ENCODE measurements around the gene DPP6. TPM values are rescaled to one million over a fixed set of nuclear protein-coding genes. Genes with fewer than 3 reads are reported as not detected.

Gene DPP6
- total RNA-seq, 2 experiments from 2014 or later = not detected

DNA sequence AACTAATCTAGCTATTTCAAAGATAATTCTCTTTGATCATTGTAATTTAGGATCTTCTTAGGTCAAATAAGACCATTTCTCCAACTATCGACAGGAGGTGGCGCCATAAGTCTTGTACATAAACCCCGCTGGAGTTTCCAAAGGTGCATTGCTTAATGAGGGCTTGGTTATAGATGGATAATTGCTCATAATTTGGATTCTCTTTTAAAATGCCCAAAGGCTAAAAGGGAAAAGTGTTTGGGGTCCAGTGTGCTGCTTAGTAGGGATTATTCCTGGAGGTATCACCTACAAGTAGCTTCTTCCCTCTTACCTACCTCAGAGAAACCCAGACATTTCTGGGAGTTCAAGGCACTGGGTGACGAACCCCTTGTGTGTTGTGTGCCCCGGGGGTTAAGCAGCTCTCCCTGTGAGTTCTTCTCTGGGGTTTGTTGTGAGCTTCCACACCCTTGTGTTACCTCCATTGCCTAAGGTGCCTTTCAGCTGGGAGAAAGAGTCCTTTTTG is 875.5 kb downstream of the DPP6 start:
- DNase-seq (ENCODE audit: low spot score) = peak; percentile 91
- peak overlapping the region; percentile 76 for H3K4me3 ChIP-seq (ENCODE audit: low read depth, low read length, poor library complexity, severe bottlenecking)
- BruUV-seq (replicated peaks) = no TSS peak
- H3K4me1 ChIP-seq (ENCODE audit: insufficient read depth, low read length, poor library complexity, severe bottlenecking) = peaks cover 10% of the 10 kb centered on the region
- no peaks in the 10 kb centered on the region for H4K20me1 ChIP-seq (ENCODE audit: insufficient read depth, low read length)
- TF ChIP-seq, protein P1, sequence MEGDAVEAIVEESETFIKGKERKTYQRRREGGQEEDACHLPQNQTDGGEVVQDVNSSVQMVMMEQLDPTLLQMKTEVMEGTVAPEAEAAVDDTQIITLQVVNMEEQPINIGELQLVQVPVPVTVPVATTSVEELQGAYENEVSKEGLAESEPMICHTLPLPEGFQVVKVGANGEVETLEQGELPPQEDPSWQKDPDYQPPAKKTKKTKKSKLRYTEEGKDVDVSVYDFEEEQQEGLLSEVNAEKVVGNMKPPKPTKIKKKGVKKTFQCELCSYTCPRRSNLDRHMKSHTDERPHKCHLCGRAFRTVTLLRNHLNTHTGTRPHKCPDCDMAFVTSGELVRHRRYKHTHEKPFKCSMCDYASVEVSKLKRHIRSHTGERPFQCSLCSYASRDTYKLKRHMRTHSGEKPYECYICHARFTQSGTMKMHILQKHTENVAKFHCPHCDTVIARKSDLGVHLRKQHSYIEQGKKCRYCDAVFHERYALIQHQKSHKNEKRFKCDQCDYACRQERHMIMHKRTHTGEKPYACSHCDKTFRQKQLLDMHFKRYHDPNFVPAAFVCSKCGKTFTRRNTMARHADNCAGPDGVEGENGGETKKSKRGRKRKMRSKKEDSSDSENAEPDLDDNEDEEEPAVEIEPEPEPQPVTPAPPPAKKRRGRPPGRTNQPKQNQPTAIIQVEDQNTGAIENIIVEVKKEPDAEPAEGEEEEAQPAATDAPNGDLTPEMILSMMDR (conservative IDR thresholded peaks at IDR 0.05; ENCODE audit: low read length) = peak; percentile 94
- TF ChIP-seq EZH2phosphoT487 (IDR thresholded peaks at IDR 0.05; ENCODE audit: borderline replicate concordance, low read depth, low read length) = no peak
- H3K27ac ChIP-seq (ENCODE audit: low read depth, low read length, poor library complexity, severe bottlenecking) = peak overlapping the region; percentile 33
- peak overlapping the region; percentile 98 for H3K4me2 ChIP-seq (ENCODE audit: low read length)
- POLR2A ChIA-PET = interaction anchor here (0.9 to 1.5 kb wide), 5 partner anchors 12 to 375 kb away, joined by 3 to 7 read pairs (median 4); no protein-coding TSS in a partner anchor
- H3K9me3 ChIP-seq (ENCODE audit: low read length) = no peaks in the 10 kb centered on the region
- CTCF ChIA-PET (ENCODE audit: unreplicated experiment) = interaction anchor here (0.6 to 1.3 kb wide), 4 partner anchors 17 to 417 kb away, joined by 3 to 15 read pairs (median 3); no protein-coding TSS in a partner anchor
- intact Hi-C loops (cut with micrococcal nuclease; ENCODE audit: unreplicated experiment) = loop anchor here (1.0 to 5.0 kb wide), 6 partner anchors 77 to 418 kb away; partner anchors contain the start of gene INSIG1
- no peaks in the 10 kb centered on the region for H3K9me2 ChIP-seq (ENCODE audit: insufficient read depth, low read length)
- peak overlapping the region; percentile 100 for H2AFZ ChIP-seq (ENCODE audit: low read length)
- H3K36me3 ChIP-seq (ENCODE audit: insufficient read depth, low read length) = no peaks in the 10 kb centered on the region
- H3K79me2 ChIP-seq (ENCODE audit: insufficient read depth, low read depth, low read length) = no peaks in the 10 kb centered on the region

DNA sequence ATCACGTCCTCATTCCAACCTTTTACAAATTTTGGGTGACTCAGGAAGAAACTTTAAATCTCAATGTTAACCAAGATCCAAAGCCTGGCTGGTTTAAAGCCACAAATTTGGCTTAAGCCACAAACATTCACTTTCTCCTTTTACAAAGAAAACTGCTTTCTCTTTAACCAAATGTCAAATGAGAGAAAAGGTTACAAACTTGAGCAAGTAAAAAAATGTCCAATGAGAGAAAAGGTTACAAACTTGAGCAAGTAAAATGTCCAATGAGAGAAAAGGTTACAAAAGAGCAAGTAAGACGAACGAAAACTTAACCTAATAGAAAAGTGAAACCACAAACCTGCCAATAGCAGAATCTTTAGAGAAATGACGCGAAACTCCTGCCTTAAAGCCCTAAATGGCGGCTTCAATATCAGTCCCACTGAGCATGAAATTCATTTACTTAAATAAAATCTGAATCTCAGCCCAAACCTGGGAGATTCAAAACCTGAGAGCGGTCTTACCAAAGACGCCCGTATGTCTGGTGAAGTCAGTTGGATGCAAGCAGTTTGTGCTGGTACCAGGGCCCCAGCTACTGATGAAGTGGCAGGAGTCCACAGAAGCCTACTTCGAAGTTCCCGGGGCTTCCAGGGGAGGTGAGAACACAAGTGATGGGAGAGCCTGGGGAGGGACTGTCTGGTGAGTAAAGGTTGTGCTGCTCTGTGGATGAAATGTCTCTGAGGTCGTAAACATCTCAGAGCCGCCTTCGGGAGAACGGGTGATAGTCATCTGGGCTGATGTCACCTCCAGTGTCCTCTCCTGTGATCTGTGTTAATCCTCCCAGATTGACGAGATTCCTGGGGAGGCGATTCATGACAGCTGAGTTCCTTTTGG is 876.2 kb downstream of the DPP6 start:
- no peaks in the 10 kb centered on the region for H3K79me2 ChIP-seq (ENCODE audit: insufficient read depth, low read depth, low read length)
- TF ChIP-seq, protein P1 (conservative IDR thresholded peaks at IDR 0.05; ENCODE audit: low read length) = no peak
- TF ChIP-seq EZH2phosphoT487 (IDR thresholded peaks at IDR 0.05; ENCODE audit: borderline replicate concordance, low read depth, low read length) = no peak
- peak overlapping the region; percentile 33 for H3K27ac ChIP-seq (ENCODE audit: low read depth, low read length, poor library complexity, severe bottlenecking)
- no peaks in the 10 kb centered on the region for H4K20me1 ChIP-seq (ENCODE audit: insufficient read depth, low read length)
- peaks cover 10% of the 10 kb centered on the region for H3K4me1 ChIP-seq (ENCODE audit: insufficient read depth, low read length, poor library complexity, severe bottlenecking)
- H3K4me2 ChIP-seq (ENCODE audit: low read length) = peak overlapping the region; percentile 98
- BruUV-seq (replicated peaks) = TSS peak; percentile 70
- CTCF ChIA-PET (ENCODE audit: unreplicated experiment) = interaction anchor here (0.7 to 1.3 kb wide), 2 partner anchors 334 to 416 kb away, joined by 3 to 15 read pairs; no protein-coding TSS in a partner anchor
- POLR2A ChIA-PET = interaction anchor here (0.6 to 1.5 kb wide), 8 partner anchors 13 to 456 kb away, joined by 3 to 7 read pairs (median 3); no protein-coding TSS in a partner anchor
- peak overlapping the region; percentile 100 for H2AFZ ChIP-seq (ENCODE audit: low read length)
- no peaks in the 10 kb centered on the region for H3K9me2 ChIP-seq (ENCODE audit: insufficient read depth, low read length)
- no peaks in the 10 kb centered on the region for H3K36me3 ChIP-seq (ENCODE audit: insufficient read depth, low read length)
- peak; percentile 90 for DNase-seq (ENCODE audit: low spot score)
- intact Hi-C loops (cut with micrococcal nuclease; ENCODE audit: unreplicated experiment) = loop anchor here (1.0 to 5.0 kb wide), 5 partner anchors 76 to 369 kb away; partner anchors contain the start of gene INSIG1
- H3K4me3 ChIP-seq (ENCODE audit: low read depth, low read length, poor library complexity, severe bottlenecking) = peak overlapping the region; percentile 76
- H3K9me3 ChIP-seq (ENCODE audit: low read length) = peaks cover 6% of the 10 kb centered on the region
